WERI-Rb-1 (cell line): ENCODE data around the gene TMEM39B.
A peak's percentile ranks its signal among the peaks of the same experiment; 100 is the strongest.
"Not testable (repeated sequence)": the region's sequence is repeated elsewhere in the genome, so short reads cannot be mapped to it uniquely, and the experiment has no call there.

Experiments
- DNase-seq: peaks from one replicate; pipeline ENCODE4 v3.0.0-alpha.2; 2020
- H3K27ac ChIP-seq: fragments of 250-450 bp; sonication (Bioruptor Pico); 2 replicates; pipeline ENCODE4 v1.5.1; 2020; ENCODE audit warnings: mild to moderate bottlenecking, moderate library complexity
- H3K27me3 ChIP-seq: fragments of 250-450 bp; sonication (Bioruptor Pico); 2 replicates; pipeline ENCODE4 v1.5.1; 2021; ENCODE audit warnings: mild to moderate bottlenecking, low read depth, moderate library complexity; ENCODE audit not compliant: insufficient read depth, severe bottlenecking
- H3K36me3 ChIP-seq: fragments of 250-450 bp; sonication (Bioruptor Pico); 2 replicates; pipeline ENCODE4 v1.5.1; 2020; ENCODE audit warnings: mild to moderate bottlenecking, moderate library complexity
- H3K4me3 ChIP-seq: 2 replicates; pipeline ENCODE4 v1.5.1; 2011; ENCODE audit warnings: low read depth, mild to moderate bottlenecking, control low read depth, low read length
- H3K9me3 ChIP-seq: fragments of 250-450 bp; sonication (Bioruptor Pico); 2 replicates; pipeline ENCODE4 v1.5.1; 2021; ENCODE audit warnings: mild to moderate bottlenecking, moderate library complexity; ENCODE audit not compliant: severe bottlenecking
- TF ChIP-seq, protein P1 (sequence below): IDR thresholded peaks from 2 replicates; pipeline ENCODE4 v1.5.1; 2011; ENCODE audit warnings: low read depth, mild to moderate bottlenecking, control low read depth, inconsistent platforms, low read length

The TMEM39B gene

DNA sequence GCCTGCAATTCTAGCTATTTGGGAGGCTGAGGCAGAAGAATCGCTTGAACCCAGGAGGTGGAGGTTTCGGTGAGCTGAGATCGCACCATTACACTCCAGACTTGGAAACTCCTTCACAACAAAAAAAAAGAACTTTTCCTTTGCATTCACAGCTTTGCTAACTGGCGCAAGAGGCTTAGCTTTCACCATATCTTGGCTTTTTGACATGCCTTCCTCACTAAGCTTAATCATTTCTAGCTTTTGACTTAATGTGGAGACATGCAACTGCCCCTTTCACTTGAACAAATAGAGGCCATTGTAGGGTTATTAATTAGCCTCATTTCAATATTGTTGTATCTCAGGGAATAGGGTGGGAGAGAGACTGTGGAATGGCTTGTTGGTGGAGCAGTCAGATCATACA is 43.8 kb downstream of the TMEM39B start:
- no peak for DNase-seq
- H3K27ac ChIP-seq: peak overlapping the region; percentile 39
- no peaks in the 10 kb centered on the region for H3K27me3 ChIP-seq

DNA sequence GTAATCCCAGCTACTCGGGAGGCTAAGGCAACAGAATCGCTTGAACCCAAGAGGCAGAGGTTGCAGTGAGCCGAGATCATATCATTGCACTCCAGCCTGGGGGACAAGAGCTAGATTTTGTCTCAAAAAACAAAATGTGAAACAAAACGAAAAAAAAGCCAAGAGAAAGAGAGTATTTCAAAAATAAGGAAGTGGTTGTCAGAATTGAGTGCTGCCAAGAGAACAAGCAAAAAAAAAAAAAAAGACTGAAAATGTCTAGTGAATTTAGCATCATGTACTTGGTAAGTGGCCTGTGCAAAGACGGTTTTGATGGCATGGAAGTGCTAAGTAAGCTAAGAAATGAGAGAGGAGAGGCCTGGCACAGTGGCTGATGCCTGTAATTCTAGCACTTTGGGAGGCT is 49.4 kb downstream of the TMEM39B start:
- TF ChIP-seq, protein P1, sequence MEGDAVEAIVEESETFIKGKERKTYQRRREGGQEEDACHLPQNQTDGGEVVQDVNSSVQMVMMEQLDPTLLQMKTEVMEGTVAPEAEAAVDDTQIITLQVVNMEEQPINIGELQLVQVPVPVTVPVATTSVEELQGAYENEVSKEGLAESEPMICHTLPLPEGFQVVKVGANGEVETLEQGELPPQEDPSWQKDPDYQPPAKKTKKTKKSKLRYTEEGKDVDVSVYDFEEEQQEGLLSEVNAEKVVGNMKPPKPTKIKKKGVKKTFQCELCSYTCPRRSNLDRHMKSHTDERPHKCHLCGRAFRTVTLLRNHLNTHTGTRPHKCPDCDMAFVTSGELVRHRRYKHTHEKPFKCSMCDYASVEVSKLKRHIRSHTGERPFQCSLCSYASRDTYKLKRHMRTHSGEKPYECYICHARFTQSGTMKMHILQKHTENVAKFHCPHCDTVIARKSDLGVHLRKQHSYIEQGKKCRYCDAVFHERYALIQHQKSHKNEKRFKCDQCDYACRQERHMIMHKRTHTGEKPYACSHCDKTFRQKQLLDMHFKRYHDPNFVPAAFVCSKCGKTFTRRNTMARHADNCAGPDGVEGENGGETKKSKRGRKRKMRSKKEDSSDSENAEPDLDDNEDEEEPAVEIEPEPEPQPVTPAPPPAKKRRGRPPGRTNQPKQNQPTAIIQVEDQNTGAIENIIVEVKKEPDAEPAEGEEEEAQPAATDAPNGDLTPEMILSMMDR: no peak

More for the DNA sequence above, 43.8 kb downstream of the TMEM39B start:
- Histone ChIP-seq H3K9me3 (no peaks in the 10 kb centered on the region), H3K4me3 (no peak overlapping the region), H3K36me3 (peaks cover 12% of the 10 kb centered on the region)
- TF ChIP-seq, protein P1: no peak

DNA sequence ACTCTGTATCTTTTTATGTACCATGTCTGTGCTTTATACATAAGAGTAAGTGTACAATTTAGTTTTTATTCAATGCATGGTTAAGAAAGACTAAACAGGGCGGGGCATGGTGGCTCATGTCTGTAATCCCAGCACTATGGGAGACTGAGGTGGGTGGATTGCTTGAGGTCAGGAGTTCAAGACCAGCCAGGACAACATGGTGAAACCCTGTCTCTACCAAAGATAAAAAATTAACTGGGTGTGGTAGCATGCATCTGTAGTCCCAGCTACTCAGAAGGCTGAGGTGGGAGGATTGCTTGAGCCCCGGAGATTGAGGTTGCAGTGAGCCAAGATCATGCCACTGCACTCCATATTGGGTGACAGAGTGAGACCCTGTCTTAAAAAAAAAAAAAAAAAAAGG is 50.6 kb downstream of the TMEM39B start:
- H3K36me3 ChIP-seq, H3K27me3 ChIP-seq, H3K27ac ChIP-seq, H3K9me3 ChIP-seq, H3K4me3 ChIP-seq, DNase-seq: not testable (repeated sequence)

More for the DNA sequence above, 49.4 kb downstream of the TMEM39B start:
- Histone ChIP-seq H3K27me3 (no peaks in the 10 kb centered on the region), H3K9me3 (no peaks in the 10 kb centered on the region), H3K27ac (no peak overlapping the region), H3K4me3 (no peak overlapping the region), H3K36me3 (peaks cover 2% of the 10 kb centered on the region)
- no peak for DNase-seq

DNA sequence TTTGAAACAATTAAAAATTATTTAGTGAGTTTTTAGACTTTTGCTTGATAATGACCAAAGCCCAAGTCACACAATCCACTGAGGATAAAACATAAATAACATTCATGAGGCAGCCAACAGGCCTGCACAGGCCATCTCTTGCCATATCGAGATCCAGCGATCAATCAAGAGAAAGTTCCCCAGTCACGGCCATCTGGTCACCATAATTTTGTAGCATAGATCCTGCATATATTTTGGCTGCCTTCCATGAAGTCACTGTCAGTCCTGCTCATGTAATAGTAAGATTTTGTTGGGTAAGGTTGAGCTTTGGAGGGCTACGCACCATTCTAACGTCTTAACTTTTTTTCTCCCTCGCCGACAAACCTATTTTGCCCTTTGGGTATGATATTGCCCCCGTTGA is 52.6 kb downstream of the TMEM39B start:
- Histone ChIP-seq H3K27ac (no peak overlapping the region), H3K27me3 (no peaks in the 10 kb centered on the region)
- DNase-seq: no peak

DNA sequence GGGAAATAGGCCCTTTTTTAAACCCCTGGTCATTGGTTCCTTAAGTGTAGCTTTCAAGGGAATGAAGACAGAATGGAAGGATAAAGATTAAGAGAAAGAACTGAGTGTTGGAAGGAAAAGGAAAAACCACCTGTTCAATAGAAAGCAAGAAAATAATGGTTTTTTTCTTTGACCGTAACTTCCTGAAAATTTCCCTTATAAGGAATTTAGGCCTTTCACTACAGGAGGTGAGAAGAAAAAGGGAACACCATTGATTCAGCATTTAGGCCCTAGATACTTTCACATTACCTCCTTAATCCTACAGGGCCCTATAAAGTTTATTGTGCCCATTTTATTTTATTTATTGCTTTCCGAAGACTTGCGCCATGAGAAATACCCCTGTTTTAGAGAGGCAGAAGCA is 54.0 kb downstream of the TMEM39B start:
- H3K27ac ChIP-seq: no peak overlapping the region
- H3K9me3 ChIP-seq: no peaks in the 10 kb centered on the region
- H3K27me3 ChIP-seq: no peaks in the 10 kb centered on the region
- TF ChIP-seq, protein P1: no peak
- DNase-seq: no peak
- H3K4me3 ChIP-seq: no peak overlapping the region
- H3K36me3 ChIP-seq: peaks cover 7% of the 10 kb centered on the region; the same call in 1 of the 2 replicates

More for the DNA sequence above, 52.6 kb downstream of the TMEM39B start:
- Histone ChIP-seq H3K9me3 (no peaks in the 10 kb centered on the region), H3K4me3 (no peak overlapping the region), H3K36me3 (peaks cover 6% of the 10 kb centered on the region; the same call in 1 of the 2 replicates)
- TF ChIP-seq, protein P1: no peak

DNA sequence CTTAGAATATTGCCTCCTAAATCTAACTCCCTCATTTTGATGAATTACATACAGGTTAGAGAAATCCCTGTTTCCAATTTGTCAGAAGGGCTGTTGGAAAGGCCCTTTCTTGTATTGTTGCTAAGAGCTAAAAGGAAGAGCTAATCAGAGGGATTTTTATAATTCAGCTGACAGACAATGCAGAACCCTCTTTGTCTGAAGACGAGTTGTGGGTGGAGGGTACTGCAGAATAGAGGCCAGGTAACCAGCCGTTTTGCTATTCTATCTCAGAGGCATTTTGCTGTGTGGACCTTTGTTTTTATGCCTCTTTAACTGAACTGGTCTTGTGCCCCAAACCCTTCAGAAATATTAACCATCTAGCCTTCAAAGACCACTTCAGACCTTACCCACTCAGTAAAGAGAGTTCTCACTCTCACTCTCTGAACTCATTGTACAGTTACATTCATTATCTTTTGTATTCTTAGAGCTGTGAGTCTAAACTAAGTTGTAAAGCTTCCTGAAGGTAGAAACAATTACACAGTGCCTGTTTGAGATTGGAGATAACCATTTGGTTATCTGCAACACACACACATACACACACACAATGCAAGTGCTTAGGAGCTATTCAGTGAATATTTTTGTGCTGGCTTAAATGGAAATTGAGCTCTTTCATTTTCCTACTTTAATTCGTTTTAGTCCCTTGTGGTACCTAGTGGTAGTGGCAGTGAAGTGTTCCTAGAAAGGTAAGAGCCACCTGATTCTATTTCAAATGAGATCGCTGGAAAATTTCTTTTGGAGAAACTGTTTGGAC is 54.9 kb downstream of the TMEM39B start:
- no peak for DNase-seq
- Histone ChIP-seq H3K9me3 (no peaks in the 10 kb centered on the region), H3K4me3 (no peak overlapping the region), H3K27me3 (no peaks in the 10 kb centered on the region), H3K36me3 (peaks cover 7% of the 10 kb centered on the region; the same call in 1 of the 2 replicates), H3K27ac (no peak overlapping the region)
- TF ChIP-seq, protein P1: no peak
